Esophagus muscularis mucosa (tissue), 4 donors: ENCODE results near the gene CTNNA3.

Experiments
- EP300 ChIP-seq: sonication (generic); formaldehyde crosslinking; IDR thresholded peaks from one replicate; pipeline ENCODE4 v1.6.1; 2017; ENCODE audit warnings: antibody characterized with exemption
- POLR2A ChIP-seq: fragments of 450-650 bp; IDR thresholded peaks from one replicate; pipeline ENCODE4 v1.6.1; 2017; ENCODE audit warnings: antibody characterized with exemption, moderate library complexity, mild to moderate bottlenecking, low read depth
- POLR2AphosphoS5 ChIP-seq, 2 donors: sonication (generic); formaldehyde crosslinking; IDR thresholded peaks; one replicate each; pipeline ENCODE4 v1.6.1; 2017; ENCODE audit warnings: antibody characterized with exemption in 2 of 2
- TF ChIP-seq, protein P1 (sequence below), 3 experiments: fragments of 200-600 bp in 2 of 3; fragments of 450-650 bp in 1 of 3; sonication (generic) in 2 of 3; IDR thresholded peaks; one replicate each; pipeline ENCODE4 v1.5.1; 2017 to 2019; ENCODE audit warnings: antibody characterized with exemption in 3 of 3, mild to moderate bottlenecking in 2 of 3, moderate library complexity in 1 of 3

DNA sequence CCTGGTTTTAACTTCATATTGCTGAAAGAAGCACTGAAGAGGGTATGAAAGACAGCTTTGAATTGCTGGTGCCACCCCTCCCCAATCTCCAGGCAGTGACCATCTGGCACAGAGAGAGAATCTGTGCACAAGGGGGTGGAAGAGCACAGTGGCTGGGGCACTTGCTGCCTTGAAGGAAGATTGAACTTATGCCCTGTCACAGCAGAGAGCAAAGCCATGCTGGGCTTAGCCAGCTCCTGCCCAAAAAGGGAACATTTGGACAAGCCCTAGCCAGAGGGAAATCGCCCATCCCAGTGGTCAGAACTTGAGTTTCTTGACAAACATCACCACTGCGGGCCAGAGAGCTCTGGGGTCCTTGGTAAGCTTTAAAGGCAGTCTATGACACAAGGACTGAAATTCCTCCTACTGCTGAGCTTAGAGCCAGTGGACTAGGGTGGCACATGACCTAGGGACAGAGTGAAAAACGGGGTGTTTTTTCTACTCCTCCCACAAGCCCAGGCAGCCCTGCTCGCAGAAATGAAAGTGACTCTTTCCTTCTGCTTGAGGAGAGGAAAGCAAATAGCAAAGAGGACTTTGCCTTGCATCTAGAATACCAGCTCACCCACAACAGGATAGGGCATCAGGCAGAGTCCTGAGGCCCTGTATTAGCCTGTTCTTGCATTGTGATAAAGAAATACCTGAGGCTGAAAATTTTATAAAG, 257.2 kb downstream of the CTNNA3 start:
- TF ChIP-seq, protein P1, sequence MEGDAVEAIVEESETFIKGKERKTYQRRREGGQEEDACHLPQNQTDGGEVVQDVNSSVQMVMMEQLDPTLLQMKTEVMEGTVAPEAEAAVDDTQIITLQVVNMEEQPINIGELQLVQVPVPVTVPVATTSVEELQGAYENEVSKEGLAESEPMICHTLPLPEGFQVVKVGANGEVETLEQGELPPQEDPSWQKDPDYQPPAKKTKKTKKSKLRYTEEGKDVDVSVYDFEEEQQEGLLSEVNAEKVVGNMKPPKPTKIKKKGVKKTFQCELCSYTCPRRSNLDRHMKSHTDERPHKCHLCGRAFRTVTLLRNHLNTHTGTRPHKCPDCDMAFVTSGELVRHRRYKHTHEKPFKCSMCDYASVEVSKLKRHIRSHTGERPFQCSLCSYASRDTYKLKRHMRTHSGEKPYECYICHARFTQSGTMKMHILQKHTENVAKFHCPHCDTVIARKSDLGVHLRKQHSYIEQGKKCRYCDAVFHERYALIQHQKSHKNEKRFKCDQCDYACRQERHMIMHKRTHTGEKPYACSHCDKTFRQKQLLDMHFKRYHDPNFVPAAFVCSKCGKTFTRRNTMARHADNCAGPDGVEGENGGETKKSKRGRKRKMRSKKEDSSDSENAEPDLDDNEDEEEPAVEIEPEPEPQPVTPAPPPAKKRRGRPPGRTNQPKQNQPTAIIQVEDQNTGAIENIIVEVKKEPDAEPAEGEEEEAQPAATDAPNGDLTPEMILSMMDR (IDR thresholded peaks at IDR 0.05) = no peak
- no peak for TF ChIP-seq POLR2A
- no peak for TF ChIP-seq POLR2AphosphoS5 (IDR thresholded peaks at IDR 0.05)
- no peak for TF ChIP-seq EP300
